ENCODE data around the gene FSD2.
"Not testable (repeated sequence)": the region's sequence is repeated elsewhere in the genome, so short reads cannot be mapped to it uniquely, and the experiment has no call there.

The FSD2 gene

GRCh38 chr15:82792068-82792467 lies 13.8 kb downstream of the FSD2 start:
- no peak for DNase-seq (ENCODE audit: low read depth)

- DNase-seq (ENCODE audit: low read depth): no peak
Measured at GRCh38 chr15:82790321-82790720, 15.5 kb downstream of the FSD2 start.

- DNase-seq (ENCODE audit: low read depth): no peak
Measured at GRCh38 chr15:82789491-82789890, 16.4 kb downstream of the FSD2 start.

GRCh38 chr15:82788496-82788895 lies 17.4 kb downstream of the FSD2 start:
- DNase-seq (ENCODE audit: low read depth): no peak

GRCh38 chr15:82781349-82781748 lies 24.5 kb downstream of the FSD2 start:
- no peak for DNase-seq (ENCODE audit: low read depth)

GRCh38 chr15:82778755-82779154 lies 27.1 kb downstream of the FSD2 start:
- no peak for DNase-seq (ENCODE audit: low read depth)

- DNase-seq (ENCODE audit: low read depth): no peak
Measured at GRCh38 chr15:82774496-82774895, 31.4 kb downstream of the FSD2 start.

GRCh38 chr15:82771789-82772607 lies 33.9 kb downstream of the FSD2 start:
- no peak for DNase-seq (ENCODE audit: low read depth)

GRCh38 chr15:82768414-82769054 lies 37.3 kb downstream of the FSD2 start:
- no peak for DNase-seq (ENCODE audit: low read depth)

GRCh38 chr15:82767163-82767829 lies 38.6 kb downstream of the FSD2 start:
- DNase-seq (ENCODE audit: low read depth): no peak

- not testable (repeated sequence) for DNase-seq (ENCODE audit: low read depth)
Measured at GRCh38 chr15:82766201-82766600, 39.7 kb downstream of the FSD2 start.

- DNase-seq (ENCODE audit: low read depth): no peak
Measured at GRCh38 chr15:82764740-82765139, 41.1 kb downstream of the FSD2 start.

GRCh38 chr15:82764117-82764490 lies 41.8 kb downstream of the FSD2 start:
- no peak for DNase-seq (ENCODE audit: low read depth)

- DNase-seq (ENCODE audit: low read depth): no peak
Measured at GRCh38 chr15:82763361-82764116, 42.3 kb downstream of the FSD2 start.

- DNase-seq (ENCODE audit: low read depth): no peak
Measured at GRCh38 chr15:82751308-82751707, 54.6 kb downstream of the FSD2 start.

GRCh38 chr15:82750831-82751180 lies 55.1 kb downstream of the FSD2 start:
- DNase-seq (ENCODE audit: low read depth): no peak

- peak; percentile 72 for DNase-seq (ENCODE audit: low read depth)
Measured at GRCh38 chr15:82749951-82750830, 55.7 kb downstream of the FSD2 start.

- no peak for DNase-seq (ENCODE audit: low read depth)
Measured at GRCh38 chr15:82748315-82748714, 57.6 kb downstream of the FSD2 start.

- DNase-seq (ENCODE audit: low read depth): no peak
Measured at GRCh38 chr15:82743810-82744209, 62.1 kb downstream of the FSD2 start.

GRCh38 chr15:82742134-82742533 lies 63.7 kb downstream of the FSD2 start:
- no peak for DNase-seq (ENCODE audit: low read depth)

- DNase-seq (ENCODE audit: low read depth): no peak
Measured at GRCh38 chr15:82739086-82739485, 66.8 kb downstream of the FSD2 start.

Measured in T-helper 22 cell (primary cell).